ENCODE data around the gene ARNT2.

The ARNT2 gene

GRCh38 chr15:80601256-80601655, 197.1 kb downstream of the ARNT2 start:
- DNase-seq, result no peak

- DNase-seq, result no peak
Observed at GRCh38 chr15:80604583-80605575, 200.7 kb downstream of the ARNT2 start.

- no peak for DNase-seq
Observed at GRCh38 chr15:80605591-80606150, 201.5 kb downstream of the ARNT2 start.

DNA sequence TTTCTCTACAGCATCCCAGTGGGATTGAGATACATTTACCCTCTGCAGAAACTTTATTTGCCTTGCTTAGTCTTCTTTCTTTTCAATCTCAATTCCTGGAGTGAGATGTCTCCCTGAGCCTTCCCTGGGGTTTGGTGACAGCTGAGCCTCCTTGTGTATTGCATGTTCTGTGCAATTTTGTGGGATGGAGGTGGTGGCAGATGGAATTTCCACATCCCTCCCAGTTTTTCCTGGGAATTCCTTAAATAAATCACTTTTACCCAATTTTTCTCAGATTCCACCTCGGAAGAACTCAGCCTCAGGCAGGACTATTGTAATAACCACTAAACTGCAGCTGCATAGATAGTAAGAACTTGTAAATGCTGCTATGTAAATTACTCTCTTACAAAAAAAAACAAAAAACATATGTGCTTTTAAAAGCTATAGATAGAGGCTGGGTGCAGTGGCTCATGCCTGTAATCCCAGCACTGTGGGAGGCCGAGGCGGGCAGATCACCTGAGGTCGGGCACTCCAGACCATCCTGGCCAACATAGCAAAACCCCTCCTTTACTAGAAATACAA, 202.4 kb downstream of the ARNT2 start:
- no peak for DNase-seq

- DNase-seq, result no peak
Observed at GRCh38 chr15:80607287-80607980, 203.3 kb downstream of the ARNT2 start.

GRCh38 chr15:80608688-80609087, 204.5 kb downstream of the ARNT2 start:
- DNase-seq, result no peak

- DNase-seq, result no peak
Observed at GRCh38 chr15:80609091-80609490, 204.9 kb downstream of the ARNT2 start.

DNA sequence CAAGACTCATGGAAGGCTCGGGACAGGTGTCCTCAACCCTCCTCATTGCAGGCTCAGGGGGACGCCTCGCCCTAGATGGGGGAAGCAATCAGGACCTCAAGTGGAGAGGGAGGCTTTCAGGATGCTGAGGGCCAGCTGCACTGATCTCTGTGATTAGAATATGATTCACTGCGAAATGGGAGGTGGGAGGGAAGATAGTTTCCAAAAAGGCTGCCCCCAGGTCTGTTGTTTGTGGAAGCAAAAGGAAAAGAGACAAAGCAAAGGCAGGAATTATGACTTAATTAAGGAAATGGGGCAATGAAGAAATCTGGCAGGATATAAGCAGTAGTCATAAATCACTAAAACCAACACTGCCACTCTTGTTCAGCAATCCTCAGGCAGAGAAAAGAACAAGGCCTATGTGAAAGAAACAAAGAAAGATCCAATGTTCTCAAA, 205.3 kb downstream of the ARNT2 start:
- no peak for DNase-seq

DNA sequence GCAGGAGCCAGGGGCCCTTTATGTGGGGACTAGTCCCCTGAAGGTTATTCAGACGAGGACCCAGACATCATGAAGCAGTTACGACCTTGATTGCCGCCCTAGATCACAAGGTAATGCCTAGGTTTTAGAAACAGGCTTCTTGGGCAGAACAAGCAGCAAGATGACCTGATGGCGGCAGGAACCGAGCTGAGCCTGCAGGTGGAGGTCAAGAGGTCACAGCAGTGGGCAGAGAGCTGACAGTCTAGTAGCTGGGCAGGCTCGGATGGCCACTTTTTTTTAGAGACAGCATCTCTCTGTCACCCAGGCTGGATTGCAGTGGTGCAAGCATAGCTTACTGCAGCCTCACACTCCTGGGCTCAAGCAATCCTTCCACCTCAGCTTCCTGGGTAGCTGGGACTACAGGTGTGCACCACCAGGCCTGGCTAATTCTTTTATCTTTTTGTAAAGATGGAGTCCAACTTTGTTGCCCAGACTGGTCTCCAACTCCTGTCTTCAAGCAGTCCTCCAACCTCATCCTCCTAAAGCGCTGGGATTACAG, 207.4 kb downstream of the ARNT2 start:
- DNase-seq, result no peak

GRCh38 chr15:80612118-80612823, 208.1 kb downstream of the ARNT2 start:
- DNase-seq, result no peak

- DNase-seq, result no peak
Observed at GRCh38 chr15:80613762-80614365, 209.7 kb downstream of the ARNT2 start.

- no peak for DNase-seq
Observed at GRCh38 chr15:80614711-80615360, 210.7 kb downstream of the ARNT2 start.

DNA sequence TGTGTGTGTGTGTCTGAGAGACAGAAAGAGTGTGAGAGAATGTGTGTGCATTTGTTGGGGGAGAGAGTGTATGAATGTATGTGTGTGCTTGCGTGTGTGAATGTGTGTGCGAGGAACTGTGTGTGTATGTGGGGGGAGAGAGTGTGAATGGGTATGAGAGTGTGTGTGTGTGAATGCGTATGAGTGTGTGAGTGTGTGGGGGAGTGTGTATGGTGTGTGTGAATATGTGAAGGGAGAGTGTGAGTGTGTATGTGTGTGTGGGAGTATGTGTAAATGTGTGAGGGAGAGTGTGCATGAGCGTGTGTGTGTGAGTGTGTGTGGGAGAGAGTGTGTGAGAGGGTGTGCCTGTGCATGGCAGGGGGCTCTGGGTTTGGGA, 211.2 kb downstream of the ARNT2 start:
- no peak for DNase-seq

GRCh38 chr15:80615783-80616391, 211.7 kb downstream of the ARNT2 start:
- DNase-seq, result peak; percentile 59

- DNase-seq, result no peak
Observed at GRCh38 chr15:80618685-80619400, 214.7 kb downstream of the ARNT2 start.

DNA sequence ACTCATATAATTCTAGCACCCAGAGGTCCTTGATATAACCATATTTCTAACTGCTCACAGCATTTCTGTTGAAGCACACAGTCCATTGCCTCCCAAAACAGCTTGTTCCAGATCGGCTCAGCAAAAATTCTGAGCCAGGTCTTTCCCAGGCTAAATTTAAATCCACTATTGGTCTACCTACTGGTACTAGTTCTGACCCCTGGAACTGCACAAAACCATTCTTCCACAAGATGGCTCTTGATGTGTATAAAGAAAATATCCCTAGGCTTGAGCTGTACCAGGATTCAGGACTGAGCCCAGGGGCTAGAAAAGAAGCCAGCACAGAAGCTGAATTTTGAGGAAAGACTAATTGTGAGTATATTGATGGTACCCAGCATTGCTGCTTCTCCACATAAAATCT, 215.5 kb downstream of the ARNT2 start:
- DNase-seq, result no peak

- no peak for DNase-seq
Observed at GRCh38 chr15:80620141-80620540, 216.0 kb downstream of the ARNT2 start.

DNA sequence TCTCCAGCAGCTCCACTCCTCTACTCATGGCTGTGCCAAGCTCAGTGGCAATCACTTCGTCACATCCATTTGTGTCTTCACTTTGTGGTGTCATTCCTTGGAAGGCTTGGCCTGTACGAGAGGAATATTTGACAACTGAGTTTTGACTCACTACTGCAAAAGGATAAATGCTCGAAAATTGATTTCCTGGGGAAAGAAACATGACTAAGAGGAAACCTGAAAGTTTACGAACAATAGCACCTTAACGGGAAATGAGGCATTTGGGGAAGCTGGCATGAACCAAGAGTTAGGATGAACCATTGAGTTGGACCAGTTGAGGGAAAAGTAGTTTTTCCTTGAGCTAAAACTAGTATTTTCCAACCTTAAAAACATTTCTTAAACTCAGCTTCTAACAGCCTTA, 216.7 kb downstream of the ARNT2 start:
- no peak for DNase-seq

DNA sequence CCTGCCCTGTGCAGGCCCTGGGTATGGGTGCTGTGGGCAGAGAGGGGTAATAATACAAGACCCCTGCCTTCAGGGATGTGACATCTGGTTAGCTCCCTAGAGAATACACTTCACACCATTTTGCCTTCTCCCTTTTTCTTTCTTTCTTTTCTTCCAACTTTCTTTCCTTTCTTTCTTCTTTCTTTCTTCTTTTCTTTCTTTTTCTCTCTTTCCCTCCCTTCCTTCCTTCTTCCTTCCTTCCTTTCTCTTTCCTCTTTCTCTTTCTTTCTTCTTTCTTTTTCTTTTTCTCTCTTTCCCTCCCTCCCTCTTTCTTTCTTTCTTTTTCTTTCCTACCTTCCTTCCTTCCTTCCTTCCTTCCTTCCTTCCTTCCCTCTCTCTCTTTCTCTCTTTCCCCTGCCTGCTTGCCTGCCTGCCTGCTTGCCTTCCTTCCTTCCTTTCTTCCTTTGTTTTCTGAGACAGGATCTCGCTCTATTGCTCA, 222.5 kb downstream of the ARNT2 start:
- DNase-seq, result no peak

GRCh38 chr15:80629355-80629754, 225.2 kb downstream of the ARNT2 start:
- DNase-seq, result no peak
